ENCODE measurements around the gene CENPP. TPM values are rescaled to one million over a fixed set of nuclear protein-coding genes. Genes with fewer than 3 reads are reported as not detected.

CENPP gene
- total RNA-seq, 2 experiments from 2014 or later, result 22.8 to 38.3 TPM

DNA sequence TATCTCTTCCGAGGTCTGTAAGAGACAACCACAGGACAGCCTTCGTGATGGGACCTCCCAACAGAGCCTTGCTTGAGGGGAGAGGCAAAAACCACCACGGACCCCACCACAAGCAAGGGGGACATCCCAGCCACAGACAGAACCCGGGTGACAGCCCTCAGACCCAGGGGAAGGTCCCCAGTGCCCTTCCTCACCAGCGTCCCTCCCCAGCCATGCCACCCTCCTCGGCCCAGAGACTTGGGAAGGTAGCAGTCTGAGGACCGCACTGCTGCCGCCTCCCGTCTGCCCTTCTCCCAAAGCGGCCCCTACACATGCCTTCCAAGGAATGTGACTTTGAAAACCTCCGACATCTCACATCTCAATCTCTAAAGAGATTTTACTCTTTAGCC, 330.8 kb downstream of the CENPP start:
- H3K27ac Mint-ChIP-seq, result no peak overlapping the region

DNA sequence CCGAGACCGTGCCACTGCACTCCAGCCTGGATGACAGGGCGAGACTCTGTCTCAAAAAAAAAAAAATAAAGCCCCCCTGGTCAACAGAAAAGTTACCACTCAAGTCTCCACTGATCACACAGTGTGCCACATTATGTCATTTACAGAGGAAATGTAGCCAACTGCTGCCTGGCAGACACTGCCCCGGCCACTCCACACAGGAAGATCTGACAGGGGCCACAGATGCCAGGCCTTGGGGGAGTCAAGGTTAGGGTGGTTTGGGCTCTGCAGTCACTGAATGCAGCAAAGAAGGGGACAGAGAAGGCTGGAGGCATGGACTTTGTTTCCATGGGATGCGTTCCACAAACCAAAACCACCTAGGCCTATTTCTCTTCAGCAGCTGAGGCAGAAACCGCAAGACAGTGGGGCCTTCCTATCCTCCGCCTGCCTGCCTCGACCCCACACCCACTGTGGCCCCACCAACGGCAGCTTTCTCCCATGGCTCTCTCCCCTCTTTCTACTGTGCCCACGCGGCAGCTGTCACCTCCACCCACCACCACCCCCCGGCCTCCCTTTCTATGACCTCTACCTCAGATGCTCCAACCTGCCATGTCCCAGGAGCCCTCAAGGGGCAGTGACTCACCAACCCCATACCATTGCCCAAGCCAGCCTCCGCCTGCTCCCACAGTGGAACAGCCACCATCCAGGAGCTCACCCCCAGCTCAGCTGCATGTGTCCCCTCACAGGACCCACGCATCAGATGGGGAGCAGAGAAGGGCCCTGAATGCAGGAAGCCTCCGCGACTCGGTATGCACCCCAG, 331.7 kb downstream of the CENPP start:
- CTCF ChIA-PET, result interaction anchor here (1.5 kb wide), 1 partner anchor 13 kb away, joined by 3 read pairs; no protein-coding TSS in a partner anchor
- DNase-seq (no peak), ATAC-seq (no peak)
- Mint-ChIP-seq H3K4me3 (no peak overlapping the region), H3K9me3 (ENCODE audit: low read depth) (no peaks in the 10 kb centered on the region), H3K27me3 (no peaks in the 10 kb centered on the region), H3K27ac (no peak overlapping the region), H3K36me3 (peaks cover 12% of the 10 kb centered on the region), H3K4me1 (peaks cover 7% of the 10 kb centered on the region)

More for the DNA sequence above, 330.8 kb downstream of the CENPP start:
- DNase-seq, result no peak
- H3K9me3 Mint-ChIP-seq (ENCODE audit: low read depth), result no peaks in the 10 kb centered on the region
- no peak overlapping the region for H3K4me3 Mint-ChIP-seq
- peaks cover 4% of the 10 kb centered on the region for H3K4me1 Mint-ChIP-seq
- CTCF ChIA-PET, result no interaction called here
- no peak for ATAC-seq
- H3K36me3 Mint-ChIP-seq, result peaks cover 13% of the 10 kb centered on the region
- no peaks in the 10 kb centered on the region for H3K27me3 Mint-ChIP-seq

GRCh38 chr9:92658176-92658575, 332.4 kb downstream of the CENPP start:
- Mint-ChIP-seq H3K4me3 (no peak overlapping the region), H3K27ac (no peak overlapping the region), H3K27me3 (no peaks in the 10 kb centered on the region), H3K36me3 (peaks cover 7% of the 10 kb centered on the region), H3K9me3 (ENCODE audit: low read depth) (no peaks in the 10 kb centered on the region), H3K4me1 (peaks cover 7% of the 10 kb centered on the region)
- CTCF ChIA-PET, result interaction anchor here (1.5 kb wide), 1 partner anchor 12 kb away, joined by 3 read pairs; no protein-coding TSS in a partner anchor
- DNase-seq (no peak), ATAC-seq (no peak)

DNA sequence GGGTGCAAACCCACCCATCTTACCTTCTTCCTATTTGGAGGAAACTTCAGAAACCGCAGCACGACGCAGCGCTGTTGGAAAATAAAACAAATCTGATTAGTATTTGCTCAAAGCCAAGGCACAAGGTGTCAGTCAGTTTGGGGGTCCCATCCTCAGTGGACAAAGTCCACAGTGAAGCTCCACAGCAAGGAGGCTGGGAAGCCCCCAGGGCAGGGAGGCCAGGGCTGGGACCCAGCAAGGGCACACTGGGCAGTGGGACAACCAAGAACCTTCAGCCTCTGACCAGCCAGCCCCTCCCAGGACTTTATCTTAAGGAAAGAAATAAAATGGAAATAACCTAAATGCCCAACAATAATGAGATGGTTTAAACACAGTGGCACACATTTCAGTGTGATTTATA, 332.9 kb downstream of the CENPP start:
- DNase-seq (no peak), ATAC-seq (no peak)
- Mint-ChIP-seq H3K36me3 (peaks cover 7% of the 10 kb centered on the region), H3K9me3 (ENCODE audit: low read depth) (no peaks in the 10 kb centered on the region), H3K27ac (no peak overlapping the region), H3K4me1 (peaks cover 8% of the 10 kb centered on the region), H3K27me3 (no peaks in the 10 kb centered on the region), H3K4me3 (no peak overlapping the region)
- CTCF ChIA-PET, result interaction anchor here (1.4 kb wide), 1 partner anchor 48 kb away, joined by 4 read pairs; no protein-coding TSS in a partner anchor

DNA sequence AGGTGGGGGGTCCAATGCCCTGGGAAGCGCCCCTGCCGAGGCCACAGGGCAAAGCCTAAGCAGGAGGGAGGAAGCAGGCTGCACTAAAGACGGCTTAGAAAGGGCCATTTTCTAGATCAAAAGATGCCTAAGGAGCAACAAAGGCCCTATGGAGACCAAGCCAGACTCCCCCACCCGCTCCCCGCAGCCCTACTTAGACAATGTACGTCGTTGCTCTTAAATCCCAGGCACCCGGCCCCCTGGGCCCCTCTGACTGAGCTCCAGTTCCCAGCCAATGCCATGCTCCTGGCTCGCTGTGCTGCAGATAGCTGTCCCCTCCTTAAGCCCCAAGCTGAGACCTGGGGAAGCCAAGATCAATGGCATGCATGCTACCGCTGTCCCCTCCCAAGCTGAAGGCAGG, 333.8 kb downstream of the CENPP start:
- CTCF ChIA-PET, result interaction anchor here (1.4 to 1.6 kb wide), 2 partner anchors 13 to 47 kb away, joined by 3 to 4 read pairs; no protein-coding TSS in a partner anchor
- H3K4me3 Mint-ChIP-seq, result no peak overlapping the region
- no peaks in the 10 kb centered on the region for H3K9me3 Mint-ChIP-seq (ENCODE audit: low read depth)
- DNase-seq, result no peak
- H3K27ac Mint-ChIP-seq, result no peak overlapping the region
- peaks cover 17% of the 10 kb centered on the region for H3K4me1 Mint-ChIP-seq
- ATAC-seq, result no peak
- peaks cover 7% of the 10 kb centered on the region for H3K36me3 Mint-ChIP-seq
- no peaks in the 10 kb centered on the region for H3K27me3 Mint-ChIP-seq

- no peak overlapping the region for H3K4me3 Mint-ChIP-seq
- H3K27me3 Mint-ChIP-seq, result no peaks in the 10 kb centered on the region
- peaks cover 5% of the 10 kb centered on the region for H3K36me3 Mint-ChIP-seq
- no peaks in the 10 kb centered on the region for H3K9me3 Mint-ChIP-seq (ENCODE audit: low read depth)
- peak overlapping the region; percentile 53 for H3K27ac Mint-ChIP-seq
- peaks cover 23% of the 10 kb centered on the region for H3K4me1 Mint-ChIP-seq
- CTCF ChIA-PET, result interaction anchor here (1.1 to 1.6 kb wide), 3 partner anchors 12 to 131 kb away, joined by 3 to 4 read pairs (median 3); no protein-coding TSS in a partner anchor
- DNase-seq (no peak), ATAC-seq (no peak)
These were observed 334.5 kb downstream of the CENPP start for GRCh38 chr9:92660266-92660665.

- no peaks in the 10 kb centered on the region for H3K9me3 Mint-ChIP-seq (ENCODE audit: low read depth)
- CTCF ChIA-PET, result interaction anchor here (1.1 kb wide), 1 partner anchor 130 kb away, joined by 3 read pairs; no protein-coding TSS in a partner anchor
- H3K4me3 Mint-ChIP-seq, result no peak overlapping the region
- H3K36me3 Mint-ChIP-seq, result peaks cover 5% of the 10 kb centered on the region
- no peaks in the 10 kb centered on the region for H3K27me3 Mint-ChIP-seq
- no peak for DNase-seq
- no peak overlapping the region for H3K27ac Mint-ChIP-seq
- no peak for ATAC-seq
- peaks cover 31% of the 10 kb centered on the region for H3K4me1 Mint-ChIP-seq
These were observed 335.4 kb downstream of the CENPP start for GRCh38 chr9:92661127-92661526.

DNA sequence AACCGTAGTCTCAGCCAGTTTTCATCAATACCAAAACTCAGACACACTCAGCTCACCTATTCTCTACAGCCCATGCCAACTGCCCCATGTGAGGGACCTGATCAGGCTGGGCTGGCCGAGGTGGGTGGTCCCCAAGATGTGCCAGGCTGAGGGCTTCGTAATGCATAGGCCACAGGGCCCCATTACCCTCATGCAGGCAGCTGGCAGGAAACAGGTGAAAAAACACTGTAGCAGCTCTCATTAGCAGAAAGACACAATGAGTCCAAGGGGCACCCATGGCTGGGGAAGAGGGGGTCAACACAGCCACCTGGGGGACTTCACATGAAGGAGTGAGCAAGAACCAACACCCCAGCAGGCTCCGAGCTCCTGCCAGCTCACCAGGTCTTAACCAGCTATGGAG, 336.0 kb downstream of the CENPP start:
- Mint-ChIP-seq H3K4me1 (peaks cover 34% of the 10 kb centered on the region), H3K36me3 (peaks cover 5% of the 10 kb centered on the region), H3K4me3 (no peak overlapping the region), H3K9me3 (ENCODE audit: low read depth) (no peaks in the 10 kb centered on the region), H3K27ac (peak overlapping the region; percentile 1), H3K27me3 (no peaks in the 10 kb centered on the region)
- CTCF ChIA-PET, result no interaction called here
- DNase-seq (no peak), ATAC-seq (no peak)

DNA sequence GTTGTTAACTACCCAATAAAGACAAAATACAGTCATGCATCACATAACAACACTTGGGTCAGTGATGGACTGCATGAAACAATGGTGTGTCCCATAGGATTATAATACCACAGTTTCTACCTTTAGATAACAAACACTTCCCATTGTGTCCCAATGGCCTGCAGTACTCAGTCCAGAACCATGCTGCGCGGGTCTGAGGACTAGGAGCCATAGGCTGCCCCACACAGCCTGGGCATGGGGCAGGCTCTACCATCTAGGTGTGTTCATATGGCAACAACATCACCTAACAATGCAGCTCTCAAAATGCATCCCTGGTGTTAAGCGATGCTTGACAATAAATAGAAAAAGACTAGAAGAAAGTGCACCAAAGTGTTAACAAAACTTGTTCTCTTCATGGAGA, 337.4 kb downstream of the CENPP start:
- no peak for DNase-seq
- Mint-ChIP-seq H3K4me1 (peaks cover 41% of the 10 kb centered on the region), H3K4me3 (no peak overlapping the region), H3K27ac (no peak overlapping the region), H3K27me3 (no peaks in the 10 kb centered on the region), H3K9me3 (ENCODE audit: low read depth) (no peaks in the 10 kb centered on the region), H3K36me3 (peaks cover 5% of the 10 kb centered on the region)
- CTCF ChIA-PET, result interaction anchor here (1.0 kb wide), 1 partner anchor 523 kb away, joined by 3 read pairs; no protein-coding TSS in a partner anchor
- no peak for ATAC-seq

GRCh38 chr9:92663951-92664350, 338.2 kb downstream of the CENPP start:
- CTCF ChIA-PET, result interaction anchor here (1.0 kb wide), 1 partner anchor 524 kb away, joined by 3 read pairs; no protein-coding TSS in a partner anchor
- H3K27me3 Mint-ChIP-seq, result no peaks in the 10 kb centered on the region
- no peak for ATAC-seq
- no peak overlapping the region for H3K4me3 Mint-ChIP-seq
- no peaks in the 10 kb centered on the region for H3K9me3 Mint-ChIP-seq (ENCODE audit: low read depth)
- peaks cover 5% of the 10 kb centered on the region for H3K36me3 Mint-ChIP-seq
- peaks cover 48% of the 10 kb centered on the region for H3K4me1 Mint-ChIP-seq
- H3K27ac Mint-ChIP-seq, result peak overlapping the region; percentile 79
- no peak for DNase-seq

- peak; percentile 74 for ATAC-seq
- Mint-ChIP-seq H3K9me3 (ENCODE audit: low read depth) (no peaks in the 10 kb centered on the region), H3K4me3 (peak overlapping the region; percentile 27), H3K4me1 (peaks cover 51% of the 10 kb centered on the region), H3K27ac (peak overlapping the region; percentile 79), H3K27me3 (no peaks in the 10 kb centered on the region), H3K36me3 (peaks cover 7% of the 10 kb centered on the region)
- DNase-seq, result peak; percentile 80
- CTCF ChIA-PET, result interaction anchor here (0.8 to 1.0 kb wide), 2 partner anchors 9 to 525 kb away, joined by 3 read pairs; no protein-coding TSS in a partner anchor
These were observed 338.8 kb downstream of the CENPP start for GRCh38 chr9:92664394-92665152.

DNA sequence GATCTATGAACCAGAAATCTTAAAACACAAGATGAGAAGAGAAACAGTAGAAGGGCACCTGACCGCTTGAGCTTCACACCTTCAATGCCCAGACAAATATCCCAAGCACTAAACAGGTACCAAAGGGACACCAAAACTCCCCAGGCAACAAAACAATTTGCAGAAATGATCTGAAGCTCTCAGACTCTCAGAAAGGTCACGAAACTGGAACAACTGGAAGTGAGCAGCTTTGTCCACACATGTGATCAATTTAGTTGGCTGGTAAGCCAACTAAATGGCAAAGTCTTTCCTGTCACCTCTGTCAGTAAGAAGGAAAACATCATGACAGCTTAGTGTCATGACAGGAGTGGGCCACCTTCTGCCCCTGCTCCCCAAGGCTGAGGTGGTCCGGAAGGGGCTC, 340.1 kb downstream of the CENPP start:
- DNase-seq (no peak), ATAC-seq (no peak)
- no peak overlapping the region for H3K4me3 Mint-ChIP-seq
- no peaks in the 10 kb centered on the region for H3K9me3 Mint-ChIP-seq (ENCODE audit: low read depth)
- CTCF ChIA-PET, result no interaction called here
- no peaks in the 10 kb centered on the region for H3K27me3 Mint-ChIP-seq
- peaks cover 51% of the 10 kb centered on the region for H3K4me1 Mint-ChIP-seq
- peak overlapping the region; percentile 24 for H3K27ac Mint-ChIP-seq
- H3K36me3 Mint-ChIP-seq, result peaks cover 7% of the 10 kb centered on the region

GRCh38 chr9:92666236-92666635, 340.5 kb downstream of the CENPP start:
- H3K27ac Mint-ChIP-seq, result peak overlapping the region; percentile 24
- CTCF ChIA-PET, result no interaction called here
- H3K4me3 Mint-ChIP-seq, result no peak overlapping the region
- ATAC-seq (no peak), DNase-seq (no peak)
- no peaks in the 10 kb centered on the region for H3K27me3 Mint-ChIP-seq
- H3K9me3 Mint-ChIP-seq (ENCODE audit: low read depth), result no peaks in the 10 kb centered on the region
- H3K36me3 Mint-ChIP-seq, result peaks cover 7% of the 10 kb centered on the region
- peaks cover 53% of the 10 kb centered on the region for H3K4me1 Mint-ChIP-seq
